GM12891 (cell line): Measurements from ENCODE around the gene APLN.

Experiments
- PAX5 ChIP-seq: IDR thresholded peaks from 2 replicates; pipeline ENCODE4 v1.6.1; 2011; ENCODE audit warnings: low read length, moderate library complexity, mild to moderate bottlenecking; ENCODE audit not compliant: insufficient read depth, severe bottlenecking
- POLR2A ChIP-seq: IDR thresholded peaks from 2 replicates; pipeline ENCODE4 v1.6.1; 2011; ENCODE audit warnings: low read depth, low read length, control low read depth
- POLR2AphosphoS5 ChIP-seq: IDR thresholded peaks from 2 replicates; pipeline ENCODE4 v1.6.1; 2011; ENCODE audit warnings: low read depth, low read length, control low read depth
- POU2F2 ChIP-seq: IDR thresholded peaks from 2 replicates; pipeline ENCODE4 v1.6.1; 2011; ENCODE audit warnings: low read depth, mild to moderate bottlenecking, control low read depth, low read length, moderate library complexity
- SPI1 ChIP-seq: IDR thresholded peaks from 2 replicates; pipeline ENCODE4 v1.6.1; 2011; ENCODE audit warnings: low read depth, low read length, control low read depth
- TAF1 ChIP-seq: IDR thresholded peaks from 2 replicates; pipeline ENCODE4 v1.6.1; 2011; ENCODE audit warnings: low read depth, low read length, control low read depth

- TF ChIP-seq POLR2AphosphoS5 (no peak), POLR2A (no peak), PAX5 (no peak), TAF1 (no peak), SPI1 (no peak), POU2F2 (no peak)
These were observed 40.0 kb upstream of the APLN start for GRCh38 chrX:129694805-129695204.
